ENCODE data around the gene ACYP2.

ACYP2 gene

GRCh38 chr2:54164106-54164505 is 48.7 kb downstream of the ACYP2 start:
- no peak for DNase-seq

- DNase-seq = no peak
Measured at GRCh38 chr2:54166121-54166773, 50.8 kb downstream of the ACYP2 start.

GRCh38 chr2:54176577-54176976 is 61.2 kb downstream of the ACYP2 start:
- peak; percentile 5 to 32 for DNase-seq

- DNase-seq = no peak
Measured at GRCh38 chr2:54183281-54183680, 67.9 kb downstream of the ACYP2 start.

GRCh38 chr2:54183972-54184371 is 68.6 kb downstream of the ACYP2 start:
- DNase-seq = no peak

- no peak for DNase-seq
Measured at GRCh38 chr2:54185105-54185504, 69.7 kb downstream of the ACYP2 start.

GRCh38 chr2:54187331-54187730 is 71.9 kb downstream of the ACYP2 start:
- no peak for DNase-seq

GRCh38 chr2:54189539-54189938 is 74.1 kb downstream of the ACYP2 start:
- no peak for DNase-seq

- DNase-seq = no peak
Measured at GRCh38 chr2:54191361-54192135, 76.1 kb downstream of the ACYP2 start.

- DNase-seq = no peak
Measured at GRCh38 chr2:54194761-54195750, 79.6 kb downstream of the ACYP2 start.

- no peak for DNase-seq
Measured at GRCh38 chr2:54196646-54197045, 81.2 kb downstream of the ACYP2 start.

- DNase-seq = no peak
Measured at GRCh38 chr2:54204476-54204875, 89.1 kb downstream of the ACYP2 start.

- DNase-seq = peak; percentile 24 to 32
Measured at GRCh38 chr2:54206596-54206995, 91.2 kb downstream of the ACYP2 start.

- DNase-seq = no peak
Measured at GRCh38 chr2:54207666-54208195, 92.3 kb downstream of the ACYP2 start.

GRCh38 chr2:54208364-54209240 is 93.2 kb downstream of the ACYP2 start:
- no peak for DNase-seq

- no peak for DNase-seq
Measured at GRCh38 chr2:54209379-54209778, 94.0 kb downstream of the ACYP2 start.

GRCh38 chr2:54212456-54212855 is 97.0 kb downstream of the ACYP2 start:
- peak; percentile 4 to 10 for DNase-seq

- no peak for DNase-seq
Measured at GRCh38 chr2:54213082-54213481, 97.7 kb downstream of the ACYP2 start.

GRCh38 chr2:54224997-54225396 is 109.6 kb downstream of the ACYP2 start:
- DNase-seq = no peak

- DNase-seq = no peak
Measured at GRCh38 chr2:54226260-54226659, 110.8 kb downstream of the ACYP2 start.

GRCh38 chr2:54227798-54228197 is 112.4 kb downstream of the ACYP2 start:
- no peak for DNase-seq

GRCh38 chr2:54228945-54229344 is 113.5 kb downstream of the ACYP2 start:
- DNase-seq = no peak
